Uterus (tissue), 4 donors: ENCODE data around the gene C4BPB. TPM values are rescaled to one million over a fixed set of nuclear protein-coding genes. Genes with fewer than 3 reads are reported as not detected.

Experiments used
- DNase-seq, 2 donors: peaks; one replicate each; pipeline ENCODE4 v3.0.0-alpha.2; 2019 to 2020
- H3K27ac ChIP-seq, 2 donors: fragments of 200-600 bp; sonication (generic); 1 replicate in 1 of 2; 2 replicates in 1 of 2; pipeline ENCODE4 v1.5.1; 2016 to 2018
- H3K27me3 ChIP-seq, 2 donors: fragments of 200-600 bp; sonication (generic); one replicate each; pipeline ENCODE4 v1.5.1; 2018 to 2019; ENCODE audit warnings: control low read depth in 1 of 2
- H3K36me3 ChIP-seq, 2 donors: fragments of 200-600 bp; sonication (generic); one replicate each; pipeline ENCODE4 v1.5.1; 2019; ENCODE audit warnings: control low read depth in 1 of 2
- H3K4me1 ChIP-seq, 2 donors: fragments of 200-600 bp; sonication (generic); one replicate each; pipeline ENCODE4 v1.5.1; 2018 to 2019; ENCODE audit warnings: control low read depth in 1 of 2
- H3K4me3 ChIP-seq, 2 donors: fragments of 200-600 bp; sonication (generic); 1 replicate in 1 of 2; 2 replicates in 1 of 2; pipeline ENCODE4 v1.5.1; 2018 to 2019; ENCODE audit warnings: mild to moderate bottlenecking in 1 of 2
- H3K9me3 ChIP-seq, 2 donors: fragments of 200-600 bp; sonication (generic); one replicate each; pipeline ENCODE4 v1.5.1; 2019; ENCODE audit warnings: control low read depth in 1 of 2
- POLR2A ChIP-seq, 2 donors: fragments of 450-650 bp; IDR thresholded peaks; one replicate each; pipeline ENCODE4 v1.6.1; 2016; ENCODE audit warnings: antibody characterized with exemption in 2 of 2, mild to moderate bottlenecking in 1 of 2, moderate library complexity in 1 of 2
- intact Hi-C: fragments of 100-400 bp; cut with DNase I; formaldehyde crosslinking; loops from one replicate; pipeline ENCODE4 v1.15.1; 2023; ENCODE audit warnings: low total_unique reads
- total RNA-seq, 4 donors: library from RNA; depleted of rRNA in 3 of 4; stranded (reverse); fragments of >200 nt in 3 of 4; gene quantifications; one replicate each; pipeline versions ENCODE4 v1.1.0 to v1.2.4, GENCODE V29; 2014 to 2023
- TF ChIP-seq, protein P1 (sequence below), 4 experiments: fragments of 200-600 bp in 2 of 4; fragments of 450-650 bp in 2 of 4; sonication (generic) in 2 of 4; IDR thresholded peaks; one replicate each; pipeline ENCODE4 v1.5.1; 2016 to 2019; ENCODE audit warnings: antibody characterized with exemption in 4 of 4, mild to moderate bottlenecking in 2 of 4, moderate library complexity in 1 of 4
- donor health status: DM: yes; HTN: yes; CAD: no.

The C4BPB gene
- total RNA-seq, 4 donors from 2014 or later = not detected

DNA sequence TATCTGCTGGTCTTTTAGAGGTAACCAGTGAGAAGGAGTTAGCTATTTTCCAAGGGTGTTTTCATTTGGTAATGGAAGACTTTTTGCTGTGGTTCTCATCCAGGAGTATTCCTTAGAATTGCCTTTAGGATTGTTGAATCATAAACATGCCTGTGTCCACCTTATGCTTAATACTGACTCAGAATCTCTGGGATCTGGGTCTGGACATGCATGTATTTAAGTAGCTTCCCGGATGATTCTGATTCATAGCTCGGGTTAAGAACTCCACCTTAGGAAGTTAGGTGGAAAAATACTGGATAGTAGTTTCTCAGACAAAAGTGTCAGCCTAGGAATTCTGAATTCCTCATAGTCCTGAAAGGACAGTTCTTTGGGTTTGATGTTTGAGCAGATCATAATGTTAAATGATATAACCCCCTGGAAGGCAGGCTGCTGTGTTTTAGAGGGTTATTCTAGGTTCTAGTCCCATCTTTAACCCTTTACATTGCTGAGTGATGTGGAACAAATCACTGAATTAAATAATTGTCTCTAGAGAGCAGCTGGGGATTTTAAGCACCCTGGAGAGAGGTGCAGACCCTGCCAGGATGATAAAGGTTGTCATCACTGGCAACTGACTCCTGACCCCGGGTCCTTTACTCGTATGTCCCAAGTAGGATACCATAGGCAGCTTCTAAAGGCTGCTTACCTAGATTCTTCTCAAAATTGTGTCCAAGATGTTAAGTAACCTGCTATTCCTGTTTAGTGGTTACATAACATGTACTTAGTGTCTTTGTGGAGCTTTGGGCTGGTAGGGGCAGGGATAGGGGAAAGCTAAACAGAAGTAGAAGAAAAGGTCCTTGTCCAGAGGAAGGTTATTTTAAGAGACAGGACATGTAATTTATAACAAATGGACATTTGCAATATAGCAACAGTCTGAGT, 14.5 kb upstream of the C4BPB start:
- intact Hi-C loops = no loop called here

DNA sequence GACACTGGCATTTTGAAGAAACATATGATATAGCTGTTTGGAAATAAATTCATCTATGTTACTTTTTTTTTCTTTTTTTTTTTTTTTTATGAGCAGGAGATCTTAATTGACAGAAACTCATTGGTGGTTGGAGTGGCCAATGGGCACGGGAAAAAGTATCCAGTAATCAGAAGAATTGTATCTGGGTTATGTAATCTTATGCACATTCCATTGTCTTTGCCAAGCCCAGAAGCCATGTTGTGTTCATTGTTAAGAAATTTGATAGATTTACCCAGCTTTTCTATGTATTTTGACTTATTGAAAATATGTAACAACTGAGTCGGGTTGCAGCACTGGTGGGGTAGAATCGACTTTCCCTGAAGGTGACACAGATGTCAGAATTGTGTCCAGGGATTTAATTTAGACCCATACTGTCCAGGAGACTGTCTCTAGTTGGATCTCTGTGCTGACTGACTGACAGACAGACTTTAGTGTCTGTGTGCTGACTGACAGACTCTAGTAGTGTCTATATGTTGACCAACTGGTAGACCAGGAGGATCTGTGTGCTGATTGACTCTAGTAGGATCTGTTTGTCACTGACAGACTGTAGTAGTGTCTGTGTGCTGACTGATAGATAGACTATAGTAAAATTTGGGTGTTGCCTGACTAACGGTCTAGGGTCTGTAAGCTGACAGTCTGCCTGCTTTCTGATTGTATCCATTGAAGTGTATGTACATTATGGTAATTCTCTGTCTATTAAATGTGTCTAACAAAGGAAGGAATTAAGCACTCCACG, 12.3 kb upstream of the C4BPB start:
- Histone ChIP-seq H3K27ac (no peak overlapping the region), H3K9me3 (no peaks in the 10 kb centered on the region), H3K4me3 (no peak overlapping the region), H3K27me3 (no peaks in the 10 kb centered on the region), H3K4me1 (no peaks in the 10 kb centered on the region), H3K36me3 (no peaks in the 10 kb centered on the region)
- no peak for DNase-seq
- intact Hi-C loops = no loop called here
- TF ChIP-seq, protein P1, sequence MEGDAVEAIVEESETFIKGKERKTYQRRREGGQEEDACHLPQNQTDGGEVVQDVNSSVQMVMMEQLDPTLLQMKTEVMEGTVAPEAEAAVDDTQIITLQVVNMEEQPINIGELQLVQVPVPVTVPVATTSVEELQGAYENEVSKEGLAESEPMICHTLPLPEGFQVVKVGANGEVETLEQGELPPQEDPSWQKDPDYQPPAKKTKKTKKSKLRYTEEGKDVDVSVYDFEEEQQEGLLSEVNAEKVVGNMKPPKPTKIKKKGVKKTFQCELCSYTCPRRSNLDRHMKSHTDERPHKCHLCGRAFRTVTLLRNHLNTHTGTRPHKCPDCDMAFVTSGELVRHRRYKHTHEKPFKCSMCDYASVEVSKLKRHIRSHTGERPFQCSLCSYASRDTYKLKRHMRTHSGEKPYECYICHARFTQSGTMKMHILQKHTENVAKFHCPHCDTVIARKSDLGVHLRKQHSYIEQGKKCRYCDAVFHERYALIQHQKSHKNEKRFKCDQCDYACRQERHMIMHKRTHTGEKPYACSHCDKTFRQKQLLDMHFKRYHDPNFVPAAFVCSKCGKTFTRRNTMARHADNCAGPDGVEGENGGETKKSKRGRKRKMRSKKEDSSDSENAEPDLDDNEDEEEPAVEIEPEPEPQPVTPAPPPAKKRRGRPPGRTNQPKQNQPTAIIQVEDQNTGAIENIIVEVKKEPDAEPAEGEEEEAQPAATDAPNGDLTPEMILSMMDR (IDR thresholded peaks at IDR 0.05) = no peak
- TF ChIP-seq POLR2A (IDR thresholded peaks at IDR 0.05) = no peak

More for the DNA sequence above, 14.5 kb upstream of the C4BPB start:
- Histone ChIP-seq H3K9me3 (no peaks in the 10 kb centered on the region), H3K4me1 (no peaks in the 10 kb centered on the region), H3K27ac (no peak overlapping the region), H3K4me3 (no peak overlapping the region), H3K27me3 (no peaks in the 10 kb centered on the region), H3K36me3 (no peaks in the 10 kb centered on the region)
- TF ChIP-seq POLR2A (IDR thresholded peaks at IDR 0.05) = no peak
- TF ChIP-seq, protein P1 (IDR thresholded peaks at IDR 0.05) = no peak
- no peak for DNase-seq

DNA sequence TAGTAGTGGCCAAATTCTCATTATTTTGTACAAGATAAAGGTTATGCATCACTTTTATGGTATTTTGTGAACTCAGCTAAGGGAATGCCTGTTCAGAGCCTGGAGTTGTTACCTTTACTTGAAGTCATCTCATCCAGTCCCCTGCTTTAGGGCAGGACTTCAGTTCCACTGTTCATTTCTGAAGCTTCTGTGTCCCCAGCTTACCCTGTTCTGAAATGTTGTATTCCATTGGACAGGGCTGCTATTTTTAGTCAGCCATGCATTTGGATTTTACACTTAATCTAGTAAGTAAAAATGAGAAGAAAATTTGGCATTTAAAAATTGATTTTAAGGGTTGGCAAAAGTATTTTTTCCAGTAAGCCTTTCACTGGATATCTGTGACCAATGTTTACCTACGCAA, 11.6 kb upstream of the C4BPB start:
- TF ChIP-seq POLR2A (IDR thresholded peaks at IDR 0.05) = no peak
- TF ChIP-seq, protein P1 (IDR thresholded peaks at IDR 0.05) = no peak
- Histone ChIP-seq H3K4me1 (no peaks in the 10 kb centered on the region), H3K4me3 (no peak overlapping the region), H3K27me3 (no peaks in the 10 kb centered on the region), H3K9me3 (no peaks in the 10 kb centered on the region), H3K27ac (no peak overlapping the region), H3K36me3 (no peaks in the 10 kb centered on the region)
- no peak for DNase-seq
- intact Hi-C loops = no loop called here

DNA sequence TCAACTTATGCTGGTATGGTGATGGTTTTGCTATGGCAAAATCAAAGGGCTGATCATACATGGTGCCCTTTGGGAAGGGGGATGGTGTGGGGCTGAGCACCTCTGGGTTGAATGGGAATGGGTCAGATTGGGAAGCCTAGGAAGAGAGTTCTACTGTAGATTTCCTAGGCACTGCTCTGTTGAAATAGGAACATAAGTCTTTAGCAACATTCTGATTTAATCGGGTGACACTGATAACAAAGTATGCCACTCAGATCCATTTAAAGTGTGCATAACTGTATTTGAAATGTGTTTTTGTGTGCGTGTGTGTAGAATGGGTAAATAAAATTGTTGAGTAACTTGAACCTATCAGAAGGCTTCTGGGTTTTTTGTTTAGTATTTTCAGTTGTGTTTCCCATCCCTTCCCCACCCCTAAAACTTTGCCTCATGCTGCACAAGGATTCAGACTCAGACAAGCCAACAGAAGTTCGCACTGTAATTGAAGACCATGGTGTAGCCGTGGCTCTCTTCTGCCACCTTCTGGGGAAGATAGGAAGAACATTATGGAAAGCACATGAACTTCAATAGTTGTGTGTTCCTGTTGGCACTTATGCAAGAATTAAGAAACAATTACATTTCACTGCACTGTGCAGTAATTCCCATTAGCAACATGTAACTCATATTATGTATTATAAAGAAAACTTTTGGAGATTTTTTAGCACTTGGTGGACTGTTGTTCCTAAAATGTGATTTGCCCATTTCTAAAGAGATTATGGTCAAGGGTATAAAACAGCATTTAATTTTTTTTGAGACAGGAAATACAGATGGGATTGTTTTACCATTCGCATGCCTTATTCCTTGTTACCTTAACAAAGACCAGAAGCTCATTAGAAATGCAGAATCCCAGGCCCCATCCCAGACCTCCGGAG, 10.9 kb upstream of the C4BPB start:
- Histone ChIP-seq H3K4me3 (no peak overlapping the region), H3K9me3 (no peaks in the 10 kb centered on the region), H3K36me3 (no peaks in the 10 kb centered on the region), H3K27me3 (no peaks in the 10 kb centered on the region), H3K27ac (no peak overlapping the region), H3K4me1 (no peaks in the 10 kb centered on the region)
- TF ChIP-seq, protein P1 (IDR thresholded peaks at IDR 0.05) = peak; percentile 77 to 91 (median 85)
- TF ChIP-seq POLR2A (IDR thresholded peaks at IDR 0.05) = no peak
- peak; percentile 39 to 63 for DNase-seq
- intact Hi-C loops = no loop called here
